Measurements from ENCODE around the gene ITPR1. TPM values are rescaled to one million over a fixed set of nuclear protein-coding genes. Genes with fewer than 3 reads are reported as not detected.

ITPR1 gene
- total RNA-seq, 4 donors from 2014 or later, result 14.7 to 45.1 (median 21.0) TPM

- TF ChIP-seq EP300 (IDR thresholded peaks at IDR 0.05), result no peak
- no peak for TF ChIP-seq POLR2AphosphoS5 (IDR thresholded peaks at IDR 0.05)
- Histone ChIP-seq H3K27ac (no peak overlapping the region), H3K4me3 (no peak overlapping the region), H3K27me3 (no peaks in the 10 kb centered on the region), H3K9me3 (peaks cover 4% of the 10 kb centered on the region), H3K36me3 (no peaks in the 10 kb centered on the region), H3K4me1 (peaks cover 6% of the 10 kb centered on the region)
- 99% methylated on average over 21 of the region's 21 CpGs for WGBS
- no peak for DNase-seq (ENCODE audit: low spot score in 2 of 2)
These were observed 270.6 kb downstream of the ITPR1 start for GRCh38 chr3:4763604-4764247.

- no peak for DNase-seq (ENCODE audit: low spot score in 2 of 2)
- no peaks in the 10 kb centered on the region for H3K4me1 ChIP-seq
- no peaks in the 10 kb centered on the region for H3K36me3 ChIP-seq
- no peak overlapping the region for H3K27ac ChIP-seq
- no peaks in the 10 kb centered on the region for H3K27me3 ChIP-seq
- no peak for TF ChIP-seq POLR2AphosphoS5 (IDR thresholded peaks at IDR 0.05)
- no peak for TF ChIP-seq EP300 (IDR thresholded peaks at IDR 0.05)
- TF ChIP-seq POLR2A (IDR thresholded peaks at IDR 0.05), result no peak
- TF ChIP-seq CTCF (IDR thresholded peaks at IDR 0.05), result no peak
- 85% methylated on average over 3 of the region's 3 CpGs for WGBS
- no peak overlapping the region for H3K4me3 ChIP-seq
- peaks cover 4% of the 10 kb centered on the region for H3K9me3 ChIP-seq
These were observed 272.1 kb downstream of the ITPR1 start for GRCh38 chr3:4765212-4765611.

DNA sequence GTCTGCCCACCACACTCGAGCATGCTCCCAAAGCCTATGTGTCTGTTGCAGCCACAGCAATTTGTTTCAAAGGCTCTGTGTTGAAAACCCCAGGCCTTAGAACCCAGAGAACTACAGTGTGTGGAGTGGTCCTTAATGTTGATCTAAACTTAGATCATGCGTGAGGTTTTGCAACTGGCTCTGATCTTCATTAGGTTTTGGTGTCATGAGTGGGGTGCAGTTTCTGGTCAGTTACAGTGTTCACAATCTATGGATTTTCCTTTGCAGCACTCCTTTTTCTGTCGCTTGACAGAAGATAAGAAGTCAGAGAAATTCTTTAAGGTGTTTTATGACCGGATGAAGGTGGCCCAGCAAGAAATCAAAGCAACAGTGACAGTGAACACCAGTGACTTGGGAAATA, 273.1 kb downstream of the ITPR1 start:
- TF ChIP-seq POLR2AphosphoS5 (IDR thresholded peaks at IDR 0.05) (no peak), POLR2A (IDR thresholded peaks at IDR 0.05) (no peak), CTCF (IDR thresholded peaks at IDR 0.05) (no peak), EP300 (IDR thresholded peaks at IDR 0.05) (no peak)
- DNase-seq (ENCODE audit: low spot score in 2 of 2), result no peak
- no peak overlapping the region for H3K4me3 ChIP-seq
- H3K27me3 ChIP-seq, result no peaks in the 10 kb centered on the region
- H3K27ac ChIP-seq, result no peak overlapping the region
- H3K36me3 ChIP-seq, result no peaks in the 10 kb centered on the region
- peaks cover 4% of the 10 kb centered on the region for H3K9me3 ChIP-seq
- peaks cover 6% of the 10 kb centered on the region for H3K4me1 ChIP-seq
- WGBS, result 98% methylated on average over 4 of the region's 4 CpGs

DNA sequence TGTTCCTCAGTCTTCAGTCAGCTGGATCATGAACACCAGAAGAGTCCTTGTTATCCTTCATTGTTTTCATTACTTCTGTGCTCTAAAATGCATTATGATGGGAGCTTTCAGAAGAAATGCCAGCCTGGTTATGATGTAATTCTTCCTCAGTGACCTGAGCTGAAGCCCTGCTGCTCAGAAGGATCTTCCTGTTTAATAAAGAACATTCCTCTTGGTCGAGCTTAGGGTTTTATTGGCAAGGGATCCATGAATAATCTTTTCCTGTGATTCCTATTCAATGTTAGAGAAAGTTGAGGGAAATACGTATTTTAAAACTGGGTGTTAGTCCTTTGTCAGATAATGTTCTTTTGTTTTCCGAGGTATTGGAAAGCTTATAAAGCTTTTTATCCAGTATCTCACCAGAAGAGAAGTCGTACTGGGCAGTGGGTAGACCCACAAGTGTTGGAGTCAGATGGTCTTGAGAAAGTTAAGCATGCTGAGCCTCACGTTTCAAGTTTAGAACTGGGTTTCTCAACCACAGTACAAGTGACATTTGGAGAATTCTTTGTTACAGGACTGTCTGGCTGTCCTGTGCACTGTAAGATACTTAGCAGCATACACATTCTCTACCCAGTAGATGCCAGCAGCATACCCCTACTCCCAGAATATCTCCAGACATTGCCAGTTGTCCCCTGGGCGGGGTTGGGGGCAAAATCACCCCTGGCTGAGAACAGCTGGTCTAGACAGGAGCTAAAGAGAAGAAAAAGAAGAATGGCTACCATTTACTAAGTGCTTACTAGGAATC, 273.8 kb downstream of the ITPR1 start:
- H3K27me3 ChIP-seq, result no peaks in the 10 kb centered on the region
- no peak overlapping the region for H3K4me3 ChIP-seq
- H3K36me3 ChIP-seq, result no peaks in the 10 kb centered on the region
- no peak for TF ChIP-seq EP300 (IDR thresholded peaks at IDR 0.05)
- TF ChIP-seq POLR2AphosphoS5 (IDR thresholded peaks at IDR 0.05), result no peak
- no peak for TF ChIP-seq POLR2A (IDR thresholded peaks at IDR 0.05)
- TF ChIP-seq CTCF (IDR thresholded peaks at IDR 0.05), result no peak
- H3K9me3 ChIP-seq, result peaks cover 4% of the 10 kb centered on the region
- DNase-seq (ENCODE audit: low spot score in 2 of 2), result no peak
- 89% methylated on average over 6 of the region's 6 CpGs for WGBS
- peaks cover 13% of the 10 kb centered on the region for H3K4me1 ChIP-seq
- no peak overlapping the region for H3K27ac ChIP-seq

GRCh38 chr3:4768021-4768420, 274.9 kb downstream of the ITPR1 start:
- peaks cover 24% of the 10 kb centered on the region for H3K4me1 ChIP-seq
- no peaks in the 10 kb centered on the region for H3K27me3 ChIP-seq
- H3K9me3 ChIP-seq, result peaks cover 4% of the 10 kb centered on the region
- no peak overlapping the region for H3K27ac ChIP-seq
- 90% methylated on average over 5 of the region's 5 CpGs for WGBS
- H3K4me3 ChIP-seq, result no peak overlapping the region
- DNase-seq (ENCODE audit: low spot score in 2 of 2), result no peak
- no peaks in the 10 kb centered on the region for H3K36me3 ChIP-seq
- TF ChIP-seq EP300 (IDR thresholded peaks at IDR 0.05), result no peak
- TF ChIP-seq POLR2AphosphoS5 (IDR thresholded peaks at IDR 0.05), result no peak
- no peak for TF ChIP-seq POLR2A (IDR thresholded peaks at IDR 0.05)
- no peak for TF ChIP-seq CTCF (IDR thresholded peaks at IDR 0.05)
